GM19463 (cell line): Measurements from ENCODE around the gene TMEM94.
"Not testable (repeated sequence)": the region's sequence is repeated elsewhere in the genome, so short reads cannot be mapped to it uniquely, and the experiment has no call there.

Experiments used
- ATAC-seq: cut with Tn5 transposase; IDR thresholded peaks from one replicate; pipeline ENCODE4 v1.9.1; 2021; ENCODE audit warnings: mild to moderate bottlenecking, moderate library complexity; ENCODE audit not compliant: unreplicated experiment

TMEM94 gene

GRCh38 chr17:75509528-75510258, 53.3 kb downstream of the TMEM94 start:
- no peak for ATAC-seq

GRCh38 chr17:75511270-75511609, 54.8 kb downstream of the TMEM94 start:
- no peak for ATAC-seq

GRCh38 chr17:75511610-75512575, 55.5 kb downstream of the TMEM94 start:
- ATAC-seq, result no peak

- ATAC-seq, result no peak
Observed at GRCh38 chr17:75512926-75513640, 56.6 kb downstream of the TMEM94 start.

- ATAC-seq, result no peak
Observed at GRCh38 chr17:75513641-75514000, 57.2 kb downstream of the TMEM94 start.

GRCh38 chr17:75514299-75514918, 58.0 kb downstream of the TMEM94 start:
- no peak for ATAC-seq

- ATAC-seq, result no peak
Observed at GRCh38 chr17:75514919-75515495, 58.6 kb downstream of the TMEM94 start.

- ATAC-seq, result peak; percentile 28
Observed at GRCh38 chr17:75515496-75516254, 59.2 kb downstream of the TMEM94 start, which contains the start of gene CASKIN2. Gene CASKIN2, minus strand, starts transcription at chr17:75515537. Its CDS starts 1,733 bp downstream, at chr17:75513804.

GRCh38 chr17:75516255-75516618, 59.8 kb downstream of the TMEM94 start, which contains the start of gene TSEN54:
Gene TSEN54, plus strand, starts transcription at chr17:75516528. Its CDS starts 33 bp downstream, at chr17:75516561.
- ATAC-seq, result peak; percentile 81

- peak; percentile 17 for ATAC-seq
Observed at GRCh38 chr17:75516619-75517296, 60.3 kb downstream of the TMEM94 start.

GRCh38 chr17:75517297-75517865, 60.9 kb downstream of the TMEM94 start:
- no peak for ATAC-seq

GRCh38 chr17:75518201-75518600, 61.8 kb downstream of the TMEM94 start:
- ATAC-seq, result no peak

GRCh38 chr17:75518983-75519537, 62.6 kb downstream of the TMEM94 start:
- ATAC-seq, result no peak

GRCh38 chr17:75520413-75520812, 64.0 kb downstream of the TMEM94 start:
- not testable (repeated sequence) for ATAC-seq

GRCh38 chr17:75521290-75521689, 64.9 kb downstream of the TMEM94 start:
- no peak for ATAC-seq

GRCh38 chr17:75521951-75522727, 65.7 kb downstream of the TMEM94 start:
- no peak for ATAC-seq

GRCh38 chr17:75523647-75524046, 67.2 kb downstream of the TMEM94 start:
- ATAC-seq, result no peak
